CD4-positive, alpha-beta T cell (primary cell): Measurements from ENCODE around the gene SMOC2. TPM values are rescaled to one million over a fixed set of nuclear protein-coding genes. Genes with fewer than 3 reads are reported as not detected.

Experiments used
- ATAC-seq: fragments of 200-7000 bp; cut with Tn5 transposase; one replicate; pipeline ENCODE4 v1.10.0; 2022; ENCODE audit warnings: mild to moderate bottlenecking; ENCODE audit not compliant: poor library complexity
- CTCF ChIA-PET: fragments of 350-600 bp; sonication (Branson Sonifier 250); formaldehyde crosslinking; loops from one replicate; lab custom pipeline; 2021; ENCODE audit warnings: antibody characterized with exemption, inconsistent platforms; lab: Charles Lee
- POLR2A ChIA-PET: fragments of 350-600 bp; sonication (Branson Sonifier 250); formaldehyde crosslinking; loops from one replicate; lab custom pipeline; 2021; ENCODE audit warnings: antibody characterized with exemption, inconsistent platforms; lab: Charles Lee
- DNase-seq, 14 experiments: peaks; one replicate each; pipeline ENCODE4 v3.0.0-alpha.2; 2013 to 2020; ENCODE audit warnings: mixed read lengths in 2 of 14
- H3K27ac ChIP-seq, 2 donors: one replicate each; pipeline versions ENCODE4 v1.5.1 to v1.7.0; 2013; ENCODE audit warnings: low read length in 2 of 2, low read depth in 1 of 2, mild to moderate bottlenecking in 1 of 2
- H3K27me3 ChIP-seq, 2 experiments: 1 replicate in 1 of 2; 2 replicates in 1 of 2; pipeline versions ENCODE4 v1.6.1 to v1.7.0; 2013; ENCODE audit warnings: low read length in 2 of 2, control low read depth in 1 of 2, mild to moderate bottlenecking in 1 of 2, moderate library complexity in 1 of 2; ENCODE audit not compliant: insufficient read depth in 2 of 2, control insufficient read depth in 1 of 2
- H3K36me3 ChIP-seq: one replicate; pipeline ENCODE4 v1.6.1; 2013; ENCODE audit warnings: low read length, control low read depth; ENCODE audit not compliant: insufficient read depth
- H3K4me1 ChIP-seq: one replicate; pipeline ENCODE4 v1.6.1; 2013; ENCODE audit warnings: low read length, control low read depth; ENCODE audit not compliant: insufficient read depth
- H3K4me3 ChIP-seq: one replicate; pipeline ENCODE4 v1.5.1; 2013; ENCODE audit warnings: mild to moderate bottlenecking, low read length, moderate library complexity
- H3K9me3 ChIP-seq, 2 experiments: 1 replicate in 1 of 2; 2 replicates in 1 of 2; pipeline versions ENCODE4 v1.6.1 to v1.7.0; 2013; ENCODE audit warnings: low read length in 2 of 2, mild to moderate bottlenecking in 2 of 2, control low read depth in 1 of 2, moderate library complexity in 1 of 2; ENCODE audit not compliant: control insufficient read depth in 1 of 2, insufficient read depth in 1 of 2
- H3K27ac Mint-ChIP-seq: one replicate; pipeline ENCODE4 v1.8.0; 2020; ENCODE audit warnings: mixed read lengths
- H3K27me3 Mint-ChIP-seq: one replicate; pipeline ENCODE4 v1.8.0; 2021; ENCODE audit warnings: mixed read lengths
- H3K36me3 Mint-ChIP-seq: one replicate; pipeline ENCODE4 v1.8.0; 2021; ENCODE audit warnings: low read depth, mixed read lengths
- H3K4me1 Mint-ChIP-seq: one replicate; pipeline ENCODE4 v1.8.0; 2021; ENCODE audit warnings: low read depth, mixed read lengths
- H3K4me3 Mint-ChIP-seq: one replicate; pipeline ENCODE4 v1.8.0; 2020; ENCODE audit warnings: mild to moderate bottlenecking, mixed read lengths
- H3K9me3 Mint-ChIP-seq: one replicate; pipeline ENCODE4 v1.8.0; 2020; ENCODE audit warnings: mixed read lengths
- CTCF ChIP-seq: fragments of 200-600 bp; IDR thresholded peaks from one replicate; pipeline ENCODE4 v1.8.0; 2022; ENCODE audit warnings: antibody characterized with exemption, mild to moderate bottlenecking
- intact Hi-C, 2 experiments: fragments of 100-400 bp; cut with DNase I in 1 of 2; cut with micrococcal nuclease in 1 of 2; formaldehyde crosslinking; loops; one replicate each; pipeline versions ENCODE4 v1.15.1 to v1.9.0; 2023 to 2025; cut with DNase I, micrococcal nuclease
- total RNA-seq, 174 experiments: library from RNA in 2 of 174; stranded (reverse) in 2 of 174; gene quantifications; one replicate each; pipeline ENCODE4 v1.2.3 and lab custom pipeline; 2021 to 2026

SMOC2 gene
- total RNA-seq, 2 experiments from 2014 or later, result not detected

- ATAC-seq, result no peak
Measured at GRCh38 chr6:168683621-168684020, 242.6 kb downstream of the SMOC2 start.

GRCh38 chr6:168684471-168684870 lies 243.5 kb downstream of the SMOC2 start:
- DNase-seq, result no peak
- Histone ChIP-seq H3K27ac (no peak overlapping the region), H3K4me3 (no peak overlapping the region), H3K4me1 (no peaks in the 10 kb centered on the region), H3K36me3 (no peaks in the 10 kb centered on the region), H3K27me3 (no peaks in the 10 kb centered on the region), H3K9me3 (no peaks in the 10 kb centered on the region)
- Mint-ChIP-seq H3K27ac (no peak overlapping the region), H3K27me3 (no peaks in the 10 kb centered on the region), H3K4me1 (no peaks in the 10 kb centered on the region), H3K4me3 (no peak overlapping the region), H3K36me3 (no peaks in the 10 kb centered on the region), H3K9me3 (no peaks in the 10 kb centered on the region)
- TF ChIP-seq CTCF, result no peak
- intact Hi-C loops, result no loop called here
- no peak for ATAC-seq
- ChIA-PET POLR2A (no interaction called here), CTCF (no interaction called here)

More at GRCh38 chr6:168683621-168684020, 242.6 kb downstream of the SMOC2 start:
- H3K9me3 Mint-ChIP-seq, result no peaks in the 10 kb centered on the region
- TF ChIP-seq CTCF, result no peak
- intact Hi-C loops, result no loop called here
- no peaks in the 10 kb centered on the region for H3K27me3 Mint-ChIP-seq
- H3K4me1 Mint-ChIP-seq, result no peaks in the 10 kb centered on the region
- H3K4me3 Mint-ChIP-seq, result no peak overlapping the region
- H3K27ac Mint-ChIP-seq, result no peak overlapping the region
- no peaks in the 10 kb centered on the region for H3K9me3 ChIP-seq
- H3K4me1 ChIP-seq, result no peaks in the 10 kb centered on the region
- no peak overlapping the region for H3K4me3 ChIP-seq
- POLR2A ChIA-PET, result no interaction called here
- DNase-seq, result no peak
- no peaks in the 10 kb centered on the region for H3K36me3 ChIP-seq
- H3K27me3 ChIP-seq, result no peaks in the 10 kb centered on the region
- H3K27ac ChIP-seq, result no peak overlapping the region
- CTCF ChIA-PET, result no interaction called here
- no peaks in the 10 kb centered on the region for H3K36me3 Mint-ChIP-seq

- H3K4me1 Mint-ChIP-seq, result no peaks in the 10 kb centered on the region
- ATAC-seq, result no peak
- DNase-seq, result no peak
- Histone ChIP-seq H3K27me3 (no peaks in the 10 kb centered on the region), H3K27ac (no peak overlapping the region), H3K9me3 (no peaks in the 10 kb centered on the region), H3K4me3 (no peak overlapping the region), H3K4me1 (no peaks in the 10 kb centered on the region), H3K36me3 (no peaks in the 10 kb centered on the region)
- no peaks in the 10 kb centered on the region for H3K27me3 Mint-ChIP-seq
- ChIA-PET POLR2A (no interaction called here), CTCF (no interaction called here)
- H3K4me3 Mint-ChIP-seq, result no peak overlapping the region
- no peaks in the 10 kb centered on the region for H3K36me3 Mint-ChIP-seq
- H3K9me3 Mint-ChIP-seq, result no peaks in the 10 kb centered on the region
- intact Hi-C loops, result no loop called here
- no peak overlapping the region for H3K27ac Mint-ChIP-seq
- TF ChIP-seq CTCF, result no peak
Measured at GRCh38 chr6:168684906-168685305, 243.9 kb downstream of the SMOC2 start.
